HG02588 (cell line): ENCODE measurements around the gene SOHLH1.

ENCODE experiments used
- ATAC-seq: cut with Tn5 transposase; IDR thresholded peaks from one replicate; pipeline ENCODE4 v1.9.1; 2021; ENCODE audit warnings: mild to moderate bottlenecking, moderate library complexity; ENCODE audit not compliant: unreplicated experiment

SOHLH1 gene

DNA sequence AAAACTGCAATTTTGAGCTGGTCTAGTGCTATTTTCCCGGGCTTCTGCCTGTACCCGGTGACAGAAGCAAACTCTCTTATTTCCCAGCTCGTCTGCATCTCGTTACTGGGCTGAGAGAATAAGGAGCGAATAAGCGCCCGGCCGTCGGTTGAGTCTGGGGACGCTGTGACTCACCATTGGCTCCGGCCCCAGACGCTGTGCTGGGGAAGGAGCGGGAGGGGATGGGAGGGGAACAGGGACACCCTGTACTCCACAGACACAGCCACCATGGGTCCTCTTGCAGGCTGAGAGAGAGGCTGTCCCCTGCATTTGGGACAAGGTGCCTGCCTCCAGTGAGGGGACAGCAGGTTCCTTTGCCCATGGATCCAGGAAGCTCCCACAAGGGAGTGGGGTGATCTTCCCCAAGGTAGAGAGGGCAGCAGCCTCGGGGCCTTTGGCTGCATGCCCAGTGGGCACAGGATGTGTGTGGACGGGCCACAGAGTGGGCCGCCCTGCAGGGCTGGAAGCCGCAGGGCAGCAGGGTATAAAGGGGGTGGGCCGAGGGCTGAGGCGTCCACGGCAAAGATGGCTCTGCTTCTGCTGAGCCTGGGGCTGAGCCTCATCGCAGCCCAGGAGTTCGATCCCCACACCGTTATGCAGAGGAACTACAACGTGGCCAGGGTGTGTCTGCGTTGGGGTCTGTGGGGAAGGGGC, 36.4 kb downstream of the SOHLH1 start, which contains the start of gene LCN9:
Gene LCN9, plus strand, starts transcription at position 552 of the 693 bp plus-strand sequence. Its CDS starts 13 bp downstream, at position 565.
- no peak for ATAC-seq

DNA sequence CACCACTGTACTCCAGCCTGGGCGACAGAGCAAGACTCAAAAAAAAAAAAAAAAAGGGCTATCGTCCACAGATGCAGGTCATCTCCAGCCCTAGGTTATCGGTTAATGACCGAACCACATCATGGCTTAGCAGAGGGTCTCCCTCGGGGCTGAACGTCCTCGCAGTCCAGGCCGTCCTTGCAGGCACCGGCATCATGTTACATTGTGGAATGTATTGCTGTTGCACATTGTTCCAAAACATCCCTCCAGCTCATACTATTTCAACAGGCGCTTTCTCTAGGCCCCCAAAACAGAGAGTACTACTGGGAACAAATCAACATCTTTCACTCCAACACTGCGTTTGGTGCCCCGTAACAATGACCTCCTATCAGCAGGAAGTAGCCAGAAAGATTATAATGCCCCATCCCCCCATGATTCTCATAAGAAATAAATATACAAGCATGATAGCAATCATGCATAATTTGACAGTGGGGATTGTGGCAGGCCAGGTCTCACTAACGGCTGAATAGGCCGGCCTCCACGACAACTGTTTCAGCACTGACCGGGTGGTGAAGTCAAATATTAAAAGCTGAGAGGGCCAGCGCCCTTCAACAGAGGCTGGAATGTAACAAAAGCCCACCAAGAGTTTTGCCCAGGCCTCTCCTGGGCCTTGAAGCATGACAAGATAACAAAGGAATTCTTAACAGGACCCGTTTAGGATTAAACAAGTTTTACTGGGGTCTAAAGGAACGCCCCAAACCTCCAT, 37.3 kb downstream of the SOHLH1 start:
- ATAC-seq = no peak

DNA sequence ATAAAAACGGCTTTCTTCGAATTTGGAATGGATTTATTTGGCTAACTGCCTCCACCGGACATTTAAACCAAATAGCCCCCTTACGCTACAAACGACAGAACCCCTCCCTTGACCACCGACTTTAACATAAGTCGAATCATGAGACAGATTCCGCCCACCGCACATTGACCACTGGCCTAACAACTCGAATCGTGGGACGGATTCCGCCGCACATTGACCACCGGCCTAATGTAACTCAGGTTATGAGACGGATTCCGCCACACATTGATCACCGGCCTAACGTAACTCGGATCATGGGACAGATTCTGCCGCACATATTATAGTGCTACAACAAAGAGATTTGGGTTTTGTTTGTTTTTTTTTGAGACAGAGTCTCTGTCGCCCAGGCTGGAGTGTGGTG, 38.9 kb downstream of the SOHLH1 start:
- ATAC-seq = no peak

DNA sequence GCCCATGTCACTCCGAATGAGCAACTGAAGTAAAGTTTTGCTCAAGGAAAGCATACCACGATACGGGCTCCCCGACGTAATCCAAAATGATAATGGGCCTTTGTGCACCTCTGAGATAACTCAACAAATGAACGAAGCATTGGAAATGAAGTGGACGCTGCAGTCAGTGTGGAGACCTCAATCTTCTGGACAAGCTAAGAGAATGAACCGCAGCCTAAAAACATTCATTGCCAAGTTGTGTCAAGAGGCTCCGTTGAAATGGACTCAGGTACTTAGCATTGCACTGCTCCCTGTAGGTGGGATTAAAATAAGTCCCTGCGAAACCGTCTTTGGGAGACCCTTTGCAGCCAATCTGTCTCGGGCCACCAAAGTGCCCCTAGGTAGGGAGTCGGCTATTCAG, 40.0 kb downstream of the SOHLH1 start:
- ATAC-seq = no peak

DNA sequence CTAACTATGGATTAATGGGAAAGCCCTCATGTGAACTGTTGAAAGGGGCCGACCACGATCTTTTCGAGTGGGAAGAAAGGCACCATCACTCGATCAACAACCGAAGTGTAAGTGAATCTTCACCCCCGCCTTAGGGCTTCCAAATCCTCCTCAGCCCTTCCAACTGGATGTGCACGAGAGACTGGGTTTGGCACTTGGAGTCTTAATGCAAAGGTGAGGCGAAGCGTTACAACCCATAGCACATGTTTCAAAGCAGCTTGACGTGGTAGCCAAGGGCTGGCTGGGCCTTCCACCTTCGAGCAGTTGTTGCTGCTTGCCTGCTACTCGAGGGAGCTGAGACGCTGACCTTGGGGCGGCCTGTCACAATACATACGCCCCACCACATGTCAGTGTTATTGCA, 41.9 kb downstream of the SOHLH1 start:
- no peak for ATAC-seq

DNA sequence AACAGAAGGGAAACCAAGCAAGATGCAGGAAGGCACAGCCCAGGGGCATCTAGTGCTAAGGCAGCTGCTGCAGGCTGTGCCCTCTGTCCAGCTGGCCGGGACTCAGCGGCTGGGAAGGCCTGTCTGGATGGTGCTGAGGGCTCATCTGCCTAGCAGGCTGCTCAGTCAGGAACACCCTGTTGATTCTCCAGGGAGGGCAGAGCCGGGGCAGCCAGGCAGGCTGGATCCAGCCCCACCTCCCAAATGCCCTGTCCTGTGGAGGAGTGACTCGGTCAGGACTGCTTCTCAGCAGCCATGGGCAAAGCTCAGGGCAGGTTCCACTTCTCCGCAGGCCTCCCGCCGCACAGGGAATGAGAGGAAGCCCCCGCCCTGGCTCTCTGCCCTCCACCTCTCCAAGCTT, 44.0 kb downstream of the SOHLH1 start:
- no peak for ATAC-seq

DNA sequence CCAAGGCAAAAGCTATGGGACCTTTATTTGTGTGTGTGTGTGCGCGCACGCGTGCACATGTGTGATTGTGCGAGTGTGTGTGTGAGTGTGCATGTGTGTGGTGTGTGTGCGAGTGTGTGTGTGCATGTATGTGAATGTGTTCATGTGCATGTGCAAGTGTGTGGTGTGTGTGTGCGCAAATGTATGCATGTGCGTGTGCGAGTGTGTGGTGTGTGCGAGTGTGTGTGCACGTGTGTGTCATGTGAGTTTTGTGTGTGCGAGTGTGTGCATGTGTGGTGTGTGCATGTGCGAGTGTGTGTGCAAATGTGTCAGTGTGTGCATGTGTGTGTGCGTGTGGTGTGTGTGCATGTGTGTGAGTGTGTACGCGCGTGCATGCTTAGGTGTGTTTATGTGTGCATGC, 48.9 kb downstream of the SOHLH1 start:
- no peak for ATAC-seq

DNA sequence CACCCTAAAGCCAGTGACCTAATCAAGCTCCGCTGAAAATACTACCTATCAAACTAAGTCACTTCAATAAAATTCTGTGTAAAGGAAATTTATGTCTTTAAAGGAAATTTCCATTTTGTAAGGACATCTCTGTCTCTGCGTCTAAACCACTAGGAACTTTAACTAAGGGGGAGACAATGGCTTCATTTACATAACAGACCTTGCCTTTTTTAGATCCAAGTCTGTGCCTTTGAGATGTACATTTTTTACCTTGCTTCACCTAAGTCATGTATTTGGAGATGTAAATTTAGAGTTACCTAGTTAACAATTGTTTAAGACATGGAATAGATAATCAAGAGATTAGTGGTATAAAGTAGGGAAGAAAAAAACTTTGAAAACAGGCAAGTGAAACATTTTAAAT, 49.8 kb downstream of the SOHLH1 start:
- ATAC-seq = no peak

DNA sequence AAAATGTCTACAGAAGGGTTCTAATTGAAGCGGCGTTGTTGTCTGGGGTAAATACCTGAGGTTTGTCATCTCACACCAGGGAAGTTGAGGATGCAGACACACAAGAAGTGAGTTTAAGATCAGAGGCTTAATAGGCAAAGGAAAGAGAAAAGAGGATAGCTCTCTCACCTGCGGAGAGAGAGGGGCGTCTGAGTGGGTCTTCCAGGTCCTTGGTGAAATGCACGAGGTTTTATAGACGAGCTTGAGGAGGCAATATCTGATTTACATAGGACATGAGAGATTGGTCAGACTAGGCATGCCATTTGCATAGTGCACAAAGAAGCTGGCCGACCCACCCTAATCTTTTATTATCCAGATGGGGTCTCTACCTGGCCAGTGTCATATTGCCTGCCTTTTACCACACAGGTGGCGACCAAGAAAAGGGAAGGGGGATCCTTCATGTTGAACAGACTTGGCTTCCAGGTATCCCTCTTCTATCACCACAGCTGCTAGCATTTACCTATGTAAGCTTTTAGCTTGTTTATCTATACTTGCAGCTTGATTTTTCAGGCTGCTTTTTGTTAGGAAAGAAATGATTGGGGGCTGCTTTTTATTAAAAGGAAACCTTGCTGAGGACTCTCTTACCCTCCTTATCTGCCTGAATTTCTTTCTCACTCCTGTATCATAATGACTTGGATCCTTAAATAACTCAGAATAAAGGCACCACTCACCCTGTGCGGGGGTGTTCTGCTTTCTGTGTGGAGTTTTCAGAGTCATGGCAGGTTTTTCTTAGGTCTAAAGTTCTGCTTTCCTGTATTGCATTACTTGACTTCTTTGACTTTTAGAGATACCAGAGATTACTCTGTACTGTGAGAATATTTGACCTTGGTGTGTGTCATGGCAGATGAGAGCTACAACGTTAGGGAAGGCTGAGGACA, 50.5 kb downstream of the SOHLH1 start:
- ATAC-seq = no peak

DNA sequence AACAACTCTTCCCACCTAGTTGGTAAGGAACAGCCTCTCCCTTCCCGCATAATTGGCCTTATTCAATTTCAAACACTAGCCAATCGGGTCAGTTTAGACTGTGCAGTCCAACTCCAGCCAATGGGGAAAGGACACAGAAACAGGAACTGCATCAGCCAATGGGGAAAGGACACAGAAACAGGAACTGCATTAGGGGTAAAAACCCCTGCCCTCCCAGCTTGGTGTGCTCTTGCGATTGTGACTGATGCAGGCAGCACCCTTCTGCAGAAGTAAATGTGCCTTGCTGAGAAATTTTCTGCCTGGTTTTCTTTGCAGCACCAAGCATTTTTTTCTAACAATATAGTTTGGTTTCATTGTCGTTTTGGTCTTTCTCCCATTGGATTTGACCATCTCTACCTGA, 51.4 kb downstream of the SOHLH1 start:
- ATAC-seq = no peak

DNA sequence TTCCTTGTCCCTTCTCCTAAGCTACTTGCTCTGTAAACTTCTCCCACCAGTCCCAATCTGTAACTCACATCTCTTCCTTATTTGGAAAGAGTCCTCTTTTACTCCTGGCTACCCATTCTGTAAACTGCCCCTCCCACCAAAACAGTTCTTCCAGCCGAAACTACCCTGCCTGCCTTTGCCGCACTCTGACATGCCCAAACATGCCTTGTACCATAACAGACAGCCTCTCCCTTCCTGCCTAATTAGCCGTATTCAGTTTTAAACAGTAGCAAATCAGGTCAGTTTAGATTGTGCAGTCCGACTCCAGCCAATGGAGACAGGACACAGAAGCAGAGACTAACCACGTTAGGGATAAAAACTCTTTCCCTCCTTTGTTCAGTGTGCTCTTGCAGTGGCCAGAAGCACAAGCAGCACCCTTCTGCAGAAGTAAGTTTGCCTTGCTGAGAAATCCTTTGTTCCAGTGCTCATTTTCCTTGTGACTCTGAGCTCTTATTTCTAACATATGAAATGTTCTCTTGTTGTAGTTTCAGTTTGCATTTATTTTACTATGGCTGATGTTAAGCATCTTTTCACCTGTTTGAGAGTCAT, 54.6 kb downstream of the SOHLH1 start:
- no peak for ATAC-seq
